Measurements from ENCODE around the gene PARD3B.

The PARD3B gene

GRCh38 chr2:204871231-204871953 is 326.1 kb downstream of the PARD3B start:
- Histone ChIP-seq H3K9me3 (ENCODE audit: insufficient read depth, low read length, severe bottlenecking) (no peaks in the 10 kb centered on the region), H3K4me3 (ENCODE audit: low read depth in 1 of 2, low read length in 2 of 2) (no peak overlapping the region), H3K4me1 (ENCODE audit: insufficient read depth, low read length) (no peaks in the 10 kb centered on the region), H2AFZ (ENCODE audit: low read depth, low read length) (no peak overlapping the region), H4K20me1 (ENCODE audit: insufficient read depth, low read length) (no peaks in the 10 kb centered on the region), H3K9ac (ENCODE audit: low read depth, low read length) (no peak overlapping the region), H3K79me2 (ENCODE audit: insufficient read depth, low read length) (no peaks in the 10 kb centered on the region), H3K27ac (ENCODE audit: low read length) (no peak overlapping the region), H3K27me3 (ENCODE audit: insufficient read depth, low read length, poor library complexity) (no peaks in the 10 kb centered on the region), H3K4me2 (ENCODE audit: insufficient read depth, low read length) (no peak overlapping the region), H3K36me3 (ENCODE audit: insufficient read depth, low read length) (no peaks in the 10 kb centered on the region)
- no peak for ATAC-seq (ENCODE audit: insufficient read depth, low read depth)
- TF ChIP-seq EZH2 (IDR thresholded peaks at IDR 0.05; ENCODE audit: borderline replicate concordance, low read depth, low read length, severe bottlenecking): no peak
- peak; percentile 21 for TF ChIP-seq CTCF (IDR thresholded peaks at IDR 0.05; ENCODE audit: borderline replicate concordance, extremely low read depth, low read length, poor library complexity, severe bottlenecking)
- DNase-seq: no peak

- Histone ChIP-seq H3K4me1 (ENCODE audit: insufficient read depth, low read length) (no peaks in the 10 kb centered on the region), H4K20me1 (ENCODE audit: insufficient read depth, low read length) (no peaks in the 10 kb centered on the region), H3K4me2 (ENCODE audit: insufficient read depth, low read length) (no peak overlapping the region), H3K4me3 (ENCODE audit: low read depth in 1 of 2, low read length in 2 of 2) (no peak overlapping the region), H3K36me3 (ENCODE audit: insufficient read depth, low read length) (no peaks in the 10 kb centered on the region), H3K27me3 (ENCODE audit: insufficient read depth, low read length, poor library complexity) (no peaks in the 10 kb centered on the region), H3K79me2 (ENCODE audit: insufficient read depth, low read length) (no peaks in the 10 kb centered on the region), H3K27ac (ENCODE audit: low read length) (no peak overlapping the region), H3K9ac (ENCODE audit: low read depth, low read length) (no peak overlapping the region), H3K9me3 (ENCODE audit: insufficient read depth, low read length, severe bottlenecking) (no peaks in the 10 kb centered on the region), H2AFZ (ENCODE audit: low read depth, low read length) (no peak overlapping the region)
- TF ChIP-seq CTCF (IDR thresholded peaks at IDR 0.05; ENCODE audit: borderline replicate concordance, extremely low read depth, low read length, poor library complexity, severe bottlenecking) (no peak), EZH2 (IDR thresholded peaks at IDR 0.05; ENCODE audit: borderline replicate concordance, low read depth, low read length, severe bottlenecking) (no peak)
- no peak for DNase-seq
- no peak for ATAC-seq (ENCODE audit: insufficient read depth, low read depth)
Observed at GRCh38 chr2:204876311-204876710, 331.0 kb downstream of the PARD3B start.

- Histone ChIP-seq H3K4me2 (ENCODE audit: insufficient read depth, low read length) (no peak overlapping the region), H3K79me2 (ENCODE audit: insufficient read depth, low read length) (no peaks in the 10 kb centered on the region), H3K36me3 (ENCODE audit: insufficient read depth, low read length) (no peaks in the 10 kb centered on the region), H4K20me1 (ENCODE audit: insufficient read depth, low read length) (no peaks in the 10 kb centered on the region), H3K4me1 (ENCODE audit: insufficient read depth, low read length) (no peaks in the 10 kb centered on the region), H3K9ac (ENCODE audit: low read depth, low read length) (no peak overlapping the region), H3K27ac (ENCODE audit: low read length) (no peak overlapping the region), H3K4me3 (ENCODE audit: low read depth in 1 of 2, low read length in 2 of 2) (no peak overlapping the region), H3K27me3 (ENCODE audit: insufficient read depth, low read length, poor library complexity) (no peaks in the 10 kb centered on the region), H3K9me3 (ENCODE audit: insufficient read depth, low read length, severe bottlenecking) (no peaks in the 10 kb centered on the region), H2AFZ (ENCODE audit: low read depth, low read length) (no peak overlapping the region)
- DNase-seq: no peak
- no peak for ATAC-seq (ENCODE audit: insufficient read depth, low read depth)
- TF ChIP-seq EZH2 (IDR thresholded peaks at IDR 0.05; ENCODE audit: borderline replicate concordance, low read depth, low read length, severe bottlenecking) (no peak), CTCF (IDR thresholded peaks at IDR 0.05; ENCODE audit: borderline replicate concordance, extremely low read depth, low read length, poor library complexity, severe bottlenecking) (no peak)
Observed at GRCh38 chr2:204877691-204878090, 332.4 kb downstream of the PARD3B start.

All from DND-41 (cell line).